Osteocyte (in vitro differentiated cells): ENCODE measurements around the gene MDGA2. TPM values are rescaled to one million over a fixed set of nuclear protein-coding genes. Genes with fewer than 3 reads are reported as not detected.

ENCODE experiments used
- DNase-seq: peaks from one replicate; pipeline ENCODE4 v3.0.0; 2021; ENCODE audit warnings: mixed read lengths; ENCODE audit not compliant: unreplicated experiment; ENCODE audit errors: extremely low spot score
- H3K27ac Mint-ChIP-seq: one replicate; pipeline ENCODE4 v1.8.0; 2021; ENCODE audit warnings: mild to moderate bottlenecking, mixed read lengths; ENCODE audit not compliant: unreplicated experiment
- H3K27me3 Mint-ChIP-seq: one replicate; pipeline ENCODE4 v1.8.0; 2021; ENCODE audit warnings: mixed read lengths; ENCODE audit not compliant: unreplicated experiment
- H3K36me3 Mint-ChIP-seq: one replicate; pipeline ENCODE4 v1.8.0; 2021; ENCODE audit warnings: mixed read lengths; ENCODE audit not compliant: unreplicated experiment
- H3K4me1 Mint-ChIP-seq: one replicate; pipeline ENCODE4 v1.8.0; 2021; ENCODE audit warnings: mixed read lengths; ENCODE audit not compliant: unreplicated experiment
- H3K4me3 Mint-ChIP-seq: one replicate; pipeline ENCODE4 v1.8.0; 2021; ENCODE audit warnings: mild to moderate bottlenecking, moderate library complexity, mixed read lengths; ENCODE audit not compliant: unreplicated experiment
- H3K9me3 Mint-ChIP-seq: one replicate; pipeline ENCODE4 v1.8.0; 2021; ENCODE audit warnings: mixed read lengths; ENCODE audit not compliant: unreplicated experiment
- CTCF ChIP-seq: fragments of 200-600 bp; sonication (generic); IDR thresholded peaks from 2 replicates; pipeline ENCODE4 v1.5.0; 2021; ENCODE audit warnings: antibody characterized with exemption, mild to moderate bottlenecking, moderate library complexity
- total RNA-seq: library from RNA; stranded (reverse); gene quantifications from 2 replicates; pipeline ENCODE4 v1.2.1, GENCODE V29; 2021

MDGA2 gene
- total RNA-seq, 1 donor from 2014 or later: 0.19 TPM

- no peak overlapping the region for H3K27ac Mint-ChIP-seq
- peaks cover 41% of the 10 kb centered on the region for H3K4me1 Mint-ChIP-seq
- no peak for DNase-seq
- H3K27me3 Mint-ChIP-seq: peaks cover 15% of the 10 kb centered on the region
- H3K36me3 Mint-ChIP-seq: no peaks in the 10 kb centered on the region
- TF ChIP-seq CTCF: no peak
- H3K4me3 Mint-ChIP-seq: no peak overlapping the region
- no peaks in the 10 kb centered on the region for H3K9me3 Mint-ChIP-seq
Observed at GRCh38 chr14:47390831-47391504, 284.4 kb downstream of the MDGA2 start.

DNA sequence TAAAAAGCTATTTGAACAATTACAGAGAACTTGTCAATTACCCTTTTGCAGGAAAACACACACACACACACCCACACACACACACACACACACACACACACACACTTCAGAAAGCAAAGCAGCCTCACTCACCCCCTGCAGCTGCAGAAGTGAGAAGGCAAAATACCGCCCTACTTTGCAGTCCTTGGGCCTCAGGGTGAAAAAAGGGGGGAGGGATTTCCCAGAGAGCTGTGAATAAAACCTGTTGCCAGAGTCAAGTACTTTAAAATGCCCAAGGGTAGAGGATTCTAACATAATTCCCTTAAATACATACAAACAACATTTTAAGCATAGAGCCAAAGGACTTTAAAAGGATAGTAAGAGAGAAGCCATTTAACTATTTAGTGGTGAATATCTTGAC lies 285.9 kb downstream of the MDGA2 start:
- Mint-ChIP-seq H3K27ac (no peak overlapping the region), H3K4me3 (no peak overlapping the region)

DNA sequence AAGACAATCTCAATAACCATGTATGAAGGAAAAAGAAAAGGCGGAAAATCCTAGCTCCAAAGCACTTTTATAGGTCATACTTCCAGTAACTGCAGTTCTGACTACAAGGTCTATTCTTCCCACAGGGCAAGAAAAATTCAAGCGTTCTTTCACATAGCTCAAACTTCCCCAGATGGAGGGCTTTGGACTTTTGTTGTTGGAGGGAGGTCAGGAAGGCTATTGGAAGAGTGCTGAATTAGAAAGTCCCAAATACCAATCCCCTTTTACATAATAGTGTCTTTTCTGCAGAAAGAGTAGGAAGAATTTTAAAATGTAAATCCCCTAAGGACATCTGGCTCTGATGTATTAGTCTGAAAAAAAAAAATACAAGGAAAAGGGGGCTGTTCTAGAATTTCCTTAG lies 309.4 kb downstream of the MDGA2 start:
- Mint-ChIP-seq H3K4me3 (no peak overlapping the region), H3K4me1 (no peaks in the 10 kb centered on the region), H3K27me3 (peaks cover 3% of the 10 kb centered on the region), H3K9me3 (no peaks in the 10 kb centered on the region), H3K36me3 (no peaks in the 10 kb centered on the region), H3K27ac (no peak overlapping the region)
- no peak for DNase-seq
- TF ChIP-seq CTCF: no peak

More for the DNA sequence above, 285.9 kb downstream of the MDGA2 start:
- no peak for TF ChIP-seq CTCF
- no peak for DNase-seq
- H3K9me3 Mint-ChIP-seq: no peaks in the 10 kb centered on the region
- no peaks in the 10 kb centered on the region for H3K36me3 Mint-ChIP-seq
- peaks cover 41% of the 10 kb centered on the region for H3K4me1 Mint-ChIP-seq
- peaks cover 20% of the 10 kb centered on the region for H3K27me3 Mint-ChIP-seq

DNA sequence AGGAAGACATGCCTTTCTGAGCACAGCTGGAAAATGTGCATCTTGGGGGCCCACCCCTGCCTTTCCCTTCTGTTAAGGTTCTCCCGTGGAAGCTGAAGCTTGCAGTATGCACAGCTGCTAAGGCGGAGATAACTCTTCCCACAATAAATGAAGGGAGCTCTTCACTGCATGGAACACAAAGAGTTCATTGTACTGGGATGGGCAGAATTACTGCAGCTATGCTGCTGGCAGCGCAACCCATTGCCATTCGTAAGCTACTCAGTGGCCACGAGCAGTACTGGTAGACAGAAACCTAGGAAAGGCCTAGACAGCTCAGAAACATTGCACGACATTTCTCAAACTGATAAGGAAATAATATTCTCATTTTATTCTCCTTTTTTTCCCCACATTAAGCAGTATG lies 310.2 kb downstream of the MDGA2 start:
- Mint-ChIP-seq H3K27me3 (no peaks in the 10 kb centered on the region), H3K36me3 (no peaks in the 10 kb centered on the region), H3K4me3 (no peak overlapping the region), H3K4me1 (no peaks in the 10 kb centered on the region), H3K27ac (no peak overlapping the region), H3K9me3 (no peaks in the 10 kb centered on the region)
- no peak for TF ChIP-seq CTCF
- DNase-seq: no peak

- no peak overlapping the region for H3K4me3 Mint-ChIP-seq
- no peaks in the 10 kb centered on the region for H3K27me3 Mint-ChIP-seq
- no peak overlapping the region for H3K27ac Mint-ChIP-seq
- no peak for DNase-seq
- no peaks in the 10 kb centered on the region for H3K4me1 Mint-ChIP-seq
- H3K9me3 Mint-ChIP-seq: peaks cover 19% of the 10 kb centered on the region
- no peak for TF ChIP-seq CTCF
- H3K36me3 Mint-ChIP-seq: no peaks in the 10 kb centered on the region
Observed at GRCh38 chr14:47353186-47353585, 322.2 kb downstream of the MDGA2 start.
